ENCODE results near the gene SEC31A. TPM values are rescaled to one million over a fixed set of nuclear protein-coding genes. Genes with fewer than 3 reads are reported as not detected.

SEC31A gene
- total RNA-seq, 4 donors from 2014 or later, result 195 to 283 (median 268) TPM

- H3K27ac ChIP-seq, result no peak overlapping the region
Measured at GRCh38 chr4:82774711-82775171, 116.2 kb downstream of the SEC31A start.

GRCh38 chr4:82773057-82773456 is 117.9 kb downstream of the SEC31A start:
- Histone ChIP-seq H3K27ac (no peak overlapping the region), H3K4me1 (no peaks in the 10 kb centered on the region), H3K4me3 (no peak overlapping the region), H3K36me3 (no peaks in the 10 kb centered on the region), H3K27me3 (no peaks in the 10 kb centered on the region), H3K9me3 (no peaks in the 10 kb centered on the region)
- DNase-seq, result no peak
- TF ChIP-seq CTCF (IDR thresholded peaks at IDR 0.05) (no peak), POLR2A (IDR thresholded peaks at IDR 0.05) (no peak)

More at GRCh38 chr4:82774711-82775171, 116.2 kb downstream of the SEC31A start:
- Histone ChIP-seq H3K4me1 (no peaks in the 10 kb centered on the region), H3K4me3 (no peak overlapping the region), H3K36me3 (no peaks in the 10 kb centered on the region), H3K27me3 (no peaks in the 10 kb centered on the region), H3K9me3 (no peaks in the 10 kb centered on the region)
- no peak for DNase-seq
- TF ChIP-seq POLR2A (IDR thresholded peaks at IDR 0.05) (no peak), CTCF (IDR thresholded peaks at IDR 0.05) (no peak)

GRCh38 chr4:82770607-82771006 is 120.3 kb downstream of the SEC31A start:
- no peaks in the 10 kb centered on the region for H3K36me3 ChIP-seq
- H3K27ac ChIP-seq, result no peak overlapping the region
- no peak for TF ChIP-seq CTCF (IDR thresholded peaks at IDR 0.05)
- no peak for TF ChIP-seq POLR2A (IDR thresholded peaks at IDR 0.05)
- H3K27me3 ChIP-seq, result no peaks in the 10 kb centered on the region
- DNase-seq, result no peak
- H3K9me3 ChIP-seq, result no peaks in the 10 kb centered on the region
- no peak overlapping the region for H3K4me3 ChIP-seq
- H3K4me1 ChIP-seq, result no peaks in the 10 kb centered on the region

Other genes with a start within 250 kb of the SEC31A start
- gene SCD5, start 92.4 kb downstream of the SEC31A start, total RNA-seq, result 1 to 10 TPM in 3 of 4 donors, under 1 TPM in 1; 0.70 to 5.0 (median 3.0) TPM
- gene THAP9, start 9.6 kb upstream of the SEC31A start, total RNA-seq, result 1 to 10 TPM; 1.7 to 6.7 (median 2.9) TPM
- 10 to 100 TPM in 1 of 4 donors, 1 to 10 TPM in 3; 8.7 to 13.0 (median 9.4) TPM for gene LIN54, start 119.7 kb upstream of the SEC31A start, total RNA-seq
- 100 to 1,000 TPM in 1 of 4 donors, 10 to 100 TPM in 3; 34.3 to 116 (median 43.5) TPM for gene COPS4, start 144.0 kb upstream of the SEC31A start, total RNA-seq
- 100 to 1,000 TPM in 2 of 4 donors, 10 to 100 TPM in 2; 36.3 to 148 (median 107) TPM for gene PLAC8, start 223.6 kb upstream of the SEC31A start, total RNA-seq

Measured in Peyer's patch (tissue), 4 donors.